GM21367 (cell line): ENCODE results near the gene DDX49.
"Not testable (repeated sequence)": the region's sequence is repeated elsewhere in the genome, so short reads cannot be mapped to it uniquely, and the experiment has no call there.

Experiments
- ATAC-seq: cut with Tn5 transposase; IDR thresholded peaks from one replicate; pipeline ENCODE4 v1.9.1; 2021; ENCODE audit not compliant: unreplicated experiment

The DDX49 gene

GRCh38 chr19:18908917-18909619 lies 10.4 kb upstream of the DDX49 start:
- no peak for ATAC-seq

GRCh38 chr19:18910010-18910409 lies 9.5 kb upstream of the DDX49 start:
- ATAC-seq, result no peak

DNA sequence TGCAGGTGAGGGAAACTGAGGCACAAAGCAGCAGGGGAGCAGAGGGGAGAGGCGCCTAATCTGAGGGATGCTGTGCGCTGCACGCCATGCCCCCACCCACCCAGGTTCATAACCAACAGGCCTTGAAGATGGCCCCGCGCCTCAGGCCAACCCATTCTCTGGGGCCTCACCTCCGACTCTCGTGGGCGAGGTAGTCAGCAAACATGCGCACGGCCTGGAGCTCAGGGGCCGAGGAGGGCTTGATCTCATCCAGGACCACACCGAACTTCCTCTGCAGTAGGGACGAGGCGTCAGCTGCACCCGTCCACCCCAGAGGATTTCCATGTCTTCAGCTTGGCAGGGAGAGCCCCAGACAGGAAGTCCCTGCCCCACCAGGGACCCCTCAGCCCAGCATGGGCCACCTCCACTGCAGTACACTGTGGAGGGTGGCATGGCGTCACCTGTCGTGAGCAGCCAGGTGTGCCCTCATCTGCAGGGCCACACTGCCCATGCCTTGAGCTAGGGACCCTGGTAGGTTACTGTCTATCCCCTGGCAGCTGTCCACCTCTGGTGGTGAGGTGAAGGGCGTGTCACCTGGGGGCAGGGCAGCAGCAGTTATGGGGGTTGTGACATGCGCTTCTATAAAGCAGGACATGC lies 8.6 kb upstream of the DDX49 start:
- ATAC-seq, result no peak

GRCh38 chr19:18912933-18913332 lies 6.6 kb upstream of the DDX49 start:
- no peak for ATAC-seq

DNA sequence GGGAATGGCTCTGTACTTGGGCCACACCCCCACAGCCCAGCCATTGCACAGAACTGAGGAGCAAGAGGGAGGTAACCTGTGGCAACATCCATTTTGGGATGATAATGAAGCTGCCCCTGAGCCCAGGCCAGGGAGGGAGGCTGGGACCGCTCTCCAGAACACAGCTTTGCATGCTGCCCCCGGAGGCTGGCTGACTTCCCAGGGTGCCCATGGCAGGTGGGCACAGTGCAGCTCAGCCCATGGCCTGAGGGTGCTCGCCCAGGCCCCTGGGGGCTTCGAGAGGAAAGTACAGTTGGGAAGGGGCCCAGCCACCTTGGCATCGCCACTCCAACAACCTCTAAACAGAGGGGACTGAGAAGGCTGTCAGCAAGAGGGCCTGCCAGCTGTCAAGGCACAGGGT lies 6.0 kb upstream of the DDX49 start:
- no peak for ATAC-seq

DNA sequence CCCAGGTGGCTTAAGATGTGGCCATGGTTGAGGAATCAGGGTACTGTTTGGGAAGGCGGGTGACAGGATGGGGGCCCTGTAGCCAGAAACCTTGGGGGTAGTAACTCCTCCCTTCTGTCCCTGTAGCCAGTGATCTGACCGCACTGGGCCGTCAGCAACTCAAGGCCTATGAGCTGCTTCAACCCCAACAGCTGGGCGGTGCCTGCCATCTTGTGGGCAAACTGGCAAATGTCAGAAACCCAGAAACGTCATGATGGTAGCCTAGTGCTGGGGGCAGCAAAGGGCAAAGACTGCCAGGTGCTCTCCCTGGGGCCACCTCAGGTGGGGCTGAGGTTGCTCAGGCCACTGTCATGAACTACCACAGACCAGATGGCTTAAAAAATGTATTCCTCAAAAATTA lies 3.9 kb upstream of the DDX49 start:
- ATAC-seq, result no peak

DNA sequence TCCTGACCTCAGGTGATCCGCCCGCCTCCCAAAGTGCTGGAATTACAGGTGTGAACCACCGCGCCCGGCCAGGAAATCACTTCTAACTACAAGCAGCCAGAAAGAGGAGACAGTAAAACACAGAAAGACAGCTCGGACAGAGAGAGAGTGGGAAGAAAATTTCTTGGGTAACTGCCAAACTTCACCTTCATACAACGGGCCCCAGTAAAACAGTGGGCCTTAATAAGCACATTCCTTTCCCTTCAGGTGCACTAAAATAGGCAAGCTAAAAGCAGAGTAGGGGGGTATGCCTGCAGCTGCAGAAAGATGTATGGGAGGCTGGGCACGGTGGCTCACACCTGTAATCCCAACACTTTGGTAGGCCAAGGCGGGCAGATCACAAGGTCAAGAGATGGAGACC lies 1.9 kb upstream of the DDX49 start:
- ATAC-seq, result not testable (repeated sequence)

- no peak for ATAC-seq
These were observed 342 bp downstream of the DDX49 start for GRCh38 chr19:18919900-18920214.

DNA sequence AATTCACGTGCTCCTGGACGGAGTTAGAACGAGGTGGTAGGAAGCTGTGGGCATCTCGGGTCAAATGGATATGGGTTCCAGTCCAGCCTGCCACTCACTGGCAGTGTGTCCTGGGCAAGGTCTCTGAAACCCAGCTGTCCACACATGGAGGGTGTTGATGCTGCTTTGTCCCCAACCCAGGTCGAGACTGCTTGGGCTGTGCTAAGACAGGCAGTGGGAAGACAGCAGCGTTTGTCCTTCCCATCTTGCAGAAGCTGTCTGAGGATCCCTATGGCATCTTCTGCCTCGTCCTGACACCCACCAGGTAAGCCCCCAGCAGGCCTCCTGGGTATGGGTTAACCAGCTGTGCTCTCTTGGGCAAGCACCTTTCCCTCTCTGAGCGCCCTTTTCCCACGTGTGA lies 885 bp downstream of the DDX49 start:
- ATAC-seq, result no peak

DNA sequence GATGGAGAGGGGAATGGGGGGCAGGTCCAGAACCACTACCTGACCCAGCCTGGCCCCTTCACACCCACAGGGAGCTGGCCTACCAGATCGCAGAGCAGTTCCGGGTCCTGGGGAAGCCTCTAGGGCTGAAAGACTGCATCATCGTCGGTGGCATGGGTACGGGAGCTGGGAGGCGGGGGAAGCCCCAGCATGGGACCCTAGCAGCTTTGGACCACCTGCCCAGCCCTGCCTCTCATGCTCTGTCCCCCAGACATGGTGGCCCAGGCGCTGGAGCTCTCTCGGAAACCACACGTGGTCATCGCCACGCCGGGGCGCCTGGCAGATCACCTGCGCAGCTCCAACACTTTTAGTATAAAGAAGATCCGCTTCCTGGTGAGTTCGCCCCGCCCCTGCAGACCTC lies 2.1 kb downstream of the DDX49 start:
- no peak for ATAC-seq

- no peak for ATAC-seq
These were observed 2.9 kb downstream of the DDX49 start for GRCh38 chr19:18922228-18922985.

- ATAC-seq, result no peak
These were observed 5.2 kb downstream of the DDX49 start for GRCh38 chr19:18924684-18925213.

GRCh38 chr19:18928018-18928805 lies 8.7 kb downstream of the DDX49 start:
- ATAC-seq, result no peak

GRCh38 chr19:18929311-18929710 lies 9.8 kb downstream of the DDX49 start:
- no peak for ATAC-seq

DNA sequence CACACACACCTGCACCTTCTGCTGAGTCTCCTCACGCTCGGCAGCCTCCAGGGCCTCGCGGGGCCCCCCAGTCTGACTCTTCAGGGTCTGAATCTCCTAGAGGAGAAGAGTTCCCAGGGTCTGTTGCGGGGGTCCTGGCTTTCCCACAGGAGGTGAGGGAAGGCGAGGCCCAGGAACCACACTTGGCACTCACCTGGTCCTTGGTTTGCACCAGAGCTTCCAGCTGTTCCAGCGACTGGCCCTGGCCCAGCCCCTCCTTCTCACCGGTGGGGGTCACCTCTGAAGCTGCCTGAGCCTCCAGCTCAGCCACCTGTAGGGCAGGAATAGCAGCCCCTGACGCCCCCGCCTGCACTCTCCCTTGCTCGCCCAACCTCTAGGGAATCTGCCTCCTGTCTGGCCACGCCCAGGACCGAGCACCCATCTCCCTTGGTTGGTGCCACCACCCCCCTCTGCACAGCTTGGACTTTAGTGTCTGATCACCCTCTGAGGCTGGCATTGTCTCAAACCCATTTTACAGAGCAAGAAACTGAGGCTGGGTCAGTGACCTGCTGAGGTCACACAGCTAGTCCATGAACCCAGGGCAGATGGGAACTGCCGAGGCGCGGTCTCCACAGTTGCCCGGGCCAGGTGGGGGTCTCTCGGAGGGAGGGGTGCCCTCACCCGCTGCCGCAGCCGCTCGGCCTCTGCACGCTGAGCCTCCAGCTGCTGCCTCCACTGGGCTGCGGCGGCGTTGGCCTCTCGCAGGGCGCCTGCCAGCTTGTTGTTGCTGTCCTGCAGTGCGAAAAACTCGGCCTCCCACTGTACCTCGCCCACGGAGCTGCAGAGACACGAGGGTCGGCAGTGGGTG lies 12.0 kb downstream of the DDX49 start:
- ATAC-seq, result no peak

DNA sequence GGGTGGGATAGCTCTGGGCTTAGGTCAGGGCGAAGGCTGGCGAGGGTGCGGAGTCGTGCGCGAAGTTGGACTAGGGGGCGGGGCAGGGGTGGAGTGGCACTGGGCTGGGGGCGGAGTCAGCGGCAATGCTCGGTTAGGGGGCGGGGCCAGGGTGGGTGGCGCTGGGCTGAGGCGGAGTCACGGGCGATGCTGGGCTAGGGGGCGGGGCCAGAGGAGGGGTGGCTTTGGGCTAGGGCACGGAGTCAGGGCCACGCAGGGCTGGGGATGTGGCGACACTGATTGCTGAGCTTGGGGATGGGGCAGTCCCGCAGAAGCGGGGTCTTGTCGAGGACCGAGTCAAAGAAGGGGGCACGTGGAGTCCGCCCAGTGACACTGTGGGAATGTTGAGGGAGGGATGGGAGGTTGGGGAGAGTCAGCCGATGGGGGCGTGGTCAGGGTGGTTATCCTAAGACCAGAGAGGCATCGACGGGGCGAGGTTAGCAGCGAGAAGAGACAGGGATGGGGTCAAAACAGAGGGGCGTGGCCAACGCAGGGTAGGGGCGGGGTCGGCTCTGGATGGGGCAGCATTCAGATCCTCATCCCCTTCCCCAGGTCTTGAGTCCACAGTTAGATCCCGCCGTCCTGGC lies 12.8 kb downstream of the DDX49 start:
- ATAC-seq, result no peak

DNA sequence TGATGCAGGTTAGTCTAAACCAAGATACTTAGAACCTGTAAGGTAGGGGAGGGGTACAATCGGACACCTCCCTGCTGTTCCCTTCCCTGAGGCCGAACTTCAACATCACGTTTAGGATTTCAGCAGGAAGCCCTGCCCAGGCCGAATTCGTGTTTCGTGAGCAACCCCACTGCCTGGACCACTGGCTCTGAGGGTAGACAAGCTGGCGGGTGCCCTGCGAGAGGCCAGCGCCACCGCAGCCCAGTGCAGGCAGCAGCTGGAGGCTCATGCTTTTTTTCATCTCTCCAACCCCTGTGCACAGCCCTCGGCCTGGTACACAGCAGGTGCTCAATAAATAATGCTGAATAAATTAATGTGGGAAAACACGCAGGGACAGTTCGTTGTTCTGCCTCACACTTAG lies 13.8 kb downstream of the DDX49 start:
- ATAC-seq, result no peak

- no peak for ATAC-seq
These were observed 19.6 kb downstream of the DDX49 start for GRCh38 chr19:18939163-18939562.

- no peak for ATAC-seq
These were observed 20.6 kb downstream of the DDX49 start for GRCh38 chr19:18939922-18940768.
